Esophagus squamous epithelium (tissue), 5 donors: ENCODE measurements around the gene NOXA1. TPM values are rescaled to one million over a fixed set of nuclear protein-coding genes. Genes with fewer than 3 reads are reported as not detected.
"Not testable (repeated sequence)": the region's sequence is repeated elsewhere in the genome, so short reads cannot be mapped to it uniquely, and the experiment has no call there.

ENCODE experiments used
- DNase-seq: peaks from one replicate; lab custom pipeline; 2025; lab: John Stamatoyannopoulos, UW
- H3K27ac ChIP-seq, 4 donors: fragments of 200-600 bp; sonication (generic); one replicate each; pipeline ENCODE4 v1.5.1; 2016 to 2019; ENCODE audit warnings: mild to moderate bottlenecking in 1 of 4
- H3K27me3 ChIP-seq, 4 donors: fragments of 200-600 bp; sonication (generic); 1 replicate in 3 of 4; 2 replicates in 1 of 4; pipeline versions ENCODE4 v1.5.1 to v1.6.0; 2017 to 2021; ENCODE audit warnings: antibody characterized with exemption in 1 of 4
- H3K36me3 ChIP-seq, 3 donors: fragments of 200-600 bp; sonication (generic); one replicate each; pipeline ENCODE4 v1.5.1; 2016 to 2019
- H3K4me1 ChIP-seq, 3 donors: fragments of 200-600 bp; sonication (generic); one replicate each; pipeline ENCODE4 v1.5.1; 2017 to 2019
- H3K4me3 ChIP-seq, 4 donors: fragments of 200-600 bp; sonication (generic); 1 replicate in 3 of 4; 2 replicates in 1 of 4; pipeline ENCODE4 v1.5.1; 2016 to 2019; ENCODE audit warnings: mild to moderate bottlenecking in 2 of 4, moderate library complexity in 1 of 4
- H3K9me3 ChIP-seq, 3 donors: fragments of 200-600 bp; sonication (generic); one replicate each; pipeline ENCODE4 v1.5.1; 2016 to 2019
- POLR2A ChIP-seq, 4 donors: fragments of 450-650 bp; IDR thresholded peaks; one replicate each; pipeline ENCODE4 v1.6.1; 2017; ENCODE audit warnings: antibody characterized with exemption in 4 of 4, mild to moderate bottlenecking in 4 of 4, moderate library complexity in 3 of 4
- WGBS, 2 donors: methylation state at CpG; one replicate each; pipeline ENCODE4 v1.1.5; 2018; 5-methylcytosine and 5-hydroxymethylcytosine counted together
- intact Hi-C: fragments of 100-400 bp; cut with DNase I; formaldehyde crosslinking; loops from one replicate; pipeline ENCODE4 v1.15.0; 2022
- total RNA-seq, 4 donors: library from RNA; depleted of rRNA; stranded (reverse); fragments of >200 nt; gene quantifications; one replicate each; pipeline ENCODE4 v1.1.0, GENCODE V29; 2016
- TF ChIP-seq, protein P1 (sequence below), 6 experiments: fragments of 450-650 bp in 4 of 6; fragments of 200-600 bp in 2 of 6; sonication (generic) in 2 of 6; IDR thresholded peaks; one replicate each; pipeline ENCODE4 v1.5.1; 2016 to 2019; ENCODE audit warnings: antibody characterized with exemption in 6 of 6, mild to moderate bottlenecking in 4 of 6, moderate library complexity in 4 of 6
- donor health status: DM: yes; HTN: yes; CAD: no.

Gene NOXA1
- total RNA-seq, 4 donors from 2014 or later, result 2.1 to 7.4 (median 4.8) TPM

DNA sequence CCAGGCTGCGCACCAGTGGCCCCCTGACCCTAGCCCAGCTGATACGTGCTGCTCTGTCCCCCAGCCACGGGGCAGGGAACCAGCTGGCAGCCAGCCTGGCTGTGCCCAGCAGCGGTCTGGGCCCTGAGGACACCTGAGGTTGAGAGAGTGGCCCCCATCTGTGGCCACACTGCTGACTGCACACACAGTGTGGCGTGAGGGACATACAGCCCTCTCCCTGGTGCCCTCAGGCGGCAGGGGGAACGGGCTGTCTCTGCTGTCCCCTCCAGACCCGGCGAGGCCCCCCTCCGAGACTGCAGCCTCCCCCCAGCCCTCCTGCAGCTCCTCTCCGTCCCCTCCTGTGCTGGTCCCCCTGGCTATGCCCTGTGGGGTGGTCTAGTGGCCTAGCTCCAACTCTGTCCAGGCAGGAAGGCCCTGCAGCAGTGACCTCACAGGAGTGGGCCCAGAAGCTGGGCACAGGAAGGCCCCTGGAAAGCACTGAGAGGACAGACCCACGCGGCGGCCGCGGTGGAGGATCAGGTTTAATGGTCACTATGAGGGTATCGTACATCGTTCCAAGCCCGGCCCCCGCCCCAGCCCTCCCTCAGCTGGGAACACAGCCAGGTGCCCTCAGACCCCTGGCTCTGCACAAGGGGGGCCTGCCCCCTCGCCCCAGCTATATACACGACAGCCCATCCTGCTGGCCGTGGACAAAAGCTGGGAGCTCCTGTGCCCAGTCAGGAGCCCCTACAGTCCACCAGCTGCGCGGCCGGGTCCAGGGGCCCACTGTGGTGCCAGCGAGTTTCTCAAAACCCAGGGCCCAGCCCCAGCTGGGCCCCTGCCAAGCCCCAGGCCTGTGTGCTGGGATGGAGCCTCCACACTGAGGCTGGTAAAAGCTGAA lies 24.8 kb downstream of the NOXA1 start:
- H3K27ac ChIP-seq, result no peak overlapping the region
- no peaks in the 10 kb centered on the region for H3K9me3 ChIP-seq
- H3K4me1 ChIP-seq, result peaks cover 2 to 17% (median 8%) of the 10 kb centered on the region in 3 donors
- H3K27me3 ChIP-seq, result peaks cover 0 to 34% (median 2%) of the 10 kb centered on the region in 4 donors
- intact Hi-C loops, result no loop called here
- peaks cover 0 to 29% (median 5%) of the 10 kb centered on the region in 3 donors for H3K36me3 ChIP-seq
- DNase-seq, result no peak
- no peak overlapping the region for H3K4me3 ChIP-seq
- 81 to 85% methylated on average over 10 to 12 of the region's 27 CpGs for WGBS, 2 donors
- TF ChIP-seq POLR2A (IDR thresholded peaks at IDR 0.05), result no peak
- TF ChIP-seq, protein P1, sequence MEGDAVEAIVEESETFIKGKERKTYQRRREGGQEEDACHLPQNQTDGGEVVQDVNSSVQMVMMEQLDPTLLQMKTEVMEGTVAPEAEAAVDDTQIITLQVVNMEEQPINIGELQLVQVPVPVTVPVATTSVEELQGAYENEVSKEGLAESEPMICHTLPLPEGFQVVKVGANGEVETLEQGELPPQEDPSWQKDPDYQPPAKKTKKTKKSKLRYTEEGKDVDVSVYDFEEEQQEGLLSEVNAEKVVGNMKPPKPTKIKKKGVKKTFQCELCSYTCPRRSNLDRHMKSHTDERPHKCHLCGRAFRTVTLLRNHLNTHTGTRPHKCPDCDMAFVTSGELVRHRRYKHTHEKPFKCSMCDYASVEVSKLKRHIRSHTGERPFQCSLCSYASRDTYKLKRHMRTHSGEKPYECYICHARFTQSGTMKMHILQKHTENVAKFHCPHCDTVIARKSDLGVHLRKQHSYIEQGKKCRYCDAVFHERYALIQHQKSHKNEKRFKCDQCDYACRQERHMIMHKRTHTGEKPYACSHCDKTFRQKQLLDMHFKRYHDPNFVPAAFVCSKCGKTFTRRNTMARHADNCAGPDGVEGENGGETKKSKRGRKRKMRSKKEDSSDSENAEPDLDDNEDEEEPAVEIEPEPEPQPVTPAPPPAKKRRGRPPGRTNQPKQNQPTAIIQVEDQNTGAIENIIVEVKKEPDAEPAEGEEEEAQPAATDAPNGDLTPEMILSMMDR (IDR thresholded peaks at IDR 0.05), result no peak

DNA sequence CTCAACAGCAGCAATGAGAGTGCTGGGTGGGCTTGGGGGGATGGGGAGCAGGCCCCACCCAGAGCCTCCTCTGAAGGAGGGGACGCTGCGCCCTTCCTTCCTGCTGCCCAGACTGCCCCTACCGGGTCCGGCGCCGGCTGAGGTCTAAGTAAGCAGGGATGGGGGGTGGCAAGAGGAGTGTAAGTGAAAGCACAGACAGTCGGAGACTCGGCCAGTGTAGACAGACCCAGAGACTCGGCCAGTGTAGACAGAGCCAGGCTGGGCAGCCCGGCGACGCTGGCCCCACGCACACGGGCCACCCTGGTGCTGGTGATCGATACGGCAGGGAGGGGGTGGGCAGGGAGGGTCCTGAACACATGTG lies 25.4 kb downstream of the NOXA1 start:
- Histone ChIP-seq H3K36me3 (peaks cover 0 to 30% (median 5%) of the 10 kb centered on the region in 3 donors), H3K4me1 (peaks cover 2 to 22% (median 12%) of the 10 kb centered on the region in 3 donors), H3K27me3 (peaks cover 0 to 32% (median 2%) of the 10 kb centered on the region in 4 donors), H3K4me3 (no peak overlapping the region), H3K27ac (no peak overlapping the region), H3K9me3 (no peaks in the 10 kb centered on the region)
- no peak for DNase-seq
- no peak for TF ChIP-seq POLR2A (IDR thresholded peaks at IDR 0.05)
- TF ChIP-seq, protein P1 (IDR thresholded peaks at IDR 0.05), result no peak
- 88 to 90% methylated on average over 4 to 14 of the region's 16 CpGs for WGBS, 2 donors
- intact Hi-C loops, result no loop called here

DNA sequence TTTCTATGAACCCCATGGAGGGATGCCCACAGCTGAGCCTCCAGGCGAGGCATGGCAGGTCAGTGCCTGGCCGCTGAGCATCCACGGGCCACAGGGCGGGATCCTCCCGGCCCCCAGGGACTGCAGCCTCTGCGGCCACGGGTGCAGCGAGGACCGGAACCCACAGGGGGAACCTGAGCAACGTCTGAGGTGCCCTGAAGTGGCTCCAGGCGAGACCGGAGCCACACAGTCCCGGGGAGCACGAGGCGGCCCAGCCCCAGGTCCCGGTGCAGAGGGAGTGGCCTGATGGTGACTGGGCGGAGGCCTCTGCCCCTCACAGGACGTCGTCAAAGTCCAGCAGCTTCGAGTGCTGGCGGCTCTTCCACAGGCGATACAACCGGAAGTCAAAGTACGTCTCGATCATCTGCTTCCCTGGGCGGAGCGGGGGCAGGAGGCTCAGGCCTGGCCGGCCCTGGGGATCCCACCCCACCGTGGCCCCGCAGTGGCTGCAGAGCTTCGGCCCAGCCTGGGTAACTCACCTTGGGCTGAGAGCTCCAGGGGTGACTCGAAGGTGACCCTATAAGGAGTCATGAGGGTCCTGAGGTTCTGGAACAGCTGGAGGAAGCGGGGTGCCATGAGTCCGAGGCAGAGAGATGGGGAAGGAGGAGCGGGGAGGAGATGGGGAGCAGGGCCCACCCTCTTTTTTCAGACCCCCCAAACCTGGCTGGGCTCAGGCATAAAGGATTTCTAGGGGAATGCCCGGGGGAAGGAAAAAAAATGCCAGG lies 26.1 kb downstream of the NOXA1 start:
- TF ChIP-seq POLR2A (IDR thresholded peaks at IDR 0.05), result no peak
- TF ChIP-seq, protein P1 (IDR thresholded peaks at IDR 0.05), result no peak
- Histone ChIP-seq H3K27ac (no peak overlapping the region), H3K4me3 (no peak overlapping the region), H3K9me3 (no peaks in the 10 kb centered on the region), H3K36me3 (peaks cover 0 to 30% (median 5%) of the 10 kb centered on the region in 3 donors), H3K27me3 (peaks cover 0 to 25% (median 2%) of the 10 kb centered on the region in 4 donors), H3K4me1 (peaks cover 3 to 29% (median 17%) of the 10 kb centered on the region in 3 donors)
- WGBS, 2 donors, result 84 to 89% methylated on average over 7 to 13 of the region's 36 CpGs
- no peak for DNase-seq
- intact Hi-C loops, result no loop called here

DNA sequence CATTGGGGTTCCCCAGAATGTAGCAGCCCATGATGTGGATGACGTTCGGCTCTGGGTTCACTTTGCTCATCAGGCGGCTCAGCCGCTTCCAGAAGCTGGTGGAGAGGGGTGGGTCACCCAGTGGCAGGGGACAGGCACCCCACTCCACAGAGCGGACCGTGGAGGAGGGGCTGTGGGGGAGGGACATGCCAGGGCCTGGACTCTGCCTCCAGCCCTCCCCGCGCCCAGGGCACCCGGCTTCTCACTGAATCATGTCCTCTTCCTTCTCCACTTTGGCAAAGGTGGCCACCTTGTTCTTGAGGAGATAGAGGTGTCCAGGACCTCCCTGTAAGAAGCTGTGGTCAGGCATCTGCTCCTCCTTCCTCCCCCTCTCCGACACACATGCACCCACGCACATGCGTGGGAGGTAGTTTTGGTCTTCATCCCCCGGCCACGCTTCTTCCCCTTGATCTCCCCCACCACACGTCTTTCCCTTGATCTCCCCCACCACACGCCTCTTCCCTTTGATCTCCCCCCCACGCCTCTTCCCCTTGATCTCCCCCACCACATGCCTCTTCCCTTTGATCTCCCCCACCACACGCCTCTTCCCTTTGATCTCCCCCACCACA lies 26.8 kb downstream of the NOXA1 start:
- H3K4me1 ChIP-seq, result peaks cover 10 to 34% (median 23%) of the 10 kb centered on the region in 3 donors
- TF ChIP-seq, protein P1 (IDR thresholded peaks at IDR 0.05), result no peak
- TF ChIP-seq POLR2A (IDR thresholded peaks at IDR 0.05), result no peak
- peaks cover 0 to 30% (median 5%) of the 10 kb centered on the region in 3 donors for H3K36me3 ChIP-seq
- H3K4me3 ChIP-seq, result no peak overlapping the region
- H3K9me3 ChIP-seq, result no peaks in the 10 kb centered on the region
- intact Hi-C loops, result no loop called here
- WGBS, 2 donors, result 65 to 70% methylated on average over 13 to 16 of the region's 18 CpGs
- DNase-seq, result no peak
- H3K27ac ChIP-seq, result no peak overlapping the region
- peaks cover 0 to 20% (median 0%) of the 10 kb centered on the region in 4 donors for H3K27me3 ChIP-seq

DNA sequence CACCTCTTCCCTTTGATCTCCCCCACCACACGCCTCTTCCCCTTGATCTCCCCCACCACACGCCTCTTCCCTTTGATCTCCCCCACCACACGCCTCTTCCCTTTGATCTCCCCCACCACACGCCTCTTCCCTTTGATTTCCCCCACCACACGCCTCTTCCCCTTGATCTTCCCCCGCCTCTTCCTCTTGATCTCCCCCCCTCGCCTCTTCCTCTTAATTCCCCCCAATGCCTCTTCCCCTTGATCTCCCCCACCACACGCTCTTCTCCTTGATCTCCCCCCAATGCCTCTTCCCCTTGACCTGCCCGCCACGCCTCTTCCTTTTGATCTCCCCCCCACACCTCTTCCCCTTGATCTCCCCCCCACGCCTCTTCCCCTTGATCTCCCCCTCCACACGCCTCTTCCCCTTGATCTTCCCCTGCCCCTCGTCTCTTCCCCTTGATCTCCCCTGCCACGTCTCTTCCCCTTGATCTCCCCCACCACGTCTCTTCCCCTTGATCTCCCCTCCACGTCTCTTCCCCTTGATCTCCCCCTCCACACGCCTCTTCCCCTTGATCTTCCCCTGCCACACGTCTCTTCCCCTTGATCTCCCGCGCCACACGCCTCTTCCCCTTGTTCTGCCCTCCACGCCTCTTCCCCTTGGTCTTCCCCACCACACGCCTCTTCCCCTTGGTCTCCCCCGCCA lies 27.5 kb downstream of the NOXA1 start:
- H3K9me3 ChIP-seq, intact Hi-C loops, DNase-seq, H3K4me3 ChIP-seq, H3K27ac ChIP-seq: not testable (repeated sequence)
- WGBS, 2 donors, result 47 to 100% methylated on average over 2 to 3 of the region's 24 CpGs
- peaks cover 0 to 14% (median 0%) of the 10 kb centered on the region in 4 donors for H3K27me3 ChIP-seq
- peaks cover 11 to 34% (median 20%) of the 10 kb centered on the region in 3 donors for H3K4me1 ChIP-seq
- H3K36me3 ChIP-seq, result peaks cover 0 to 30% (median 5%) of the 10 kb centered on the region in 3 donors

DNA sequence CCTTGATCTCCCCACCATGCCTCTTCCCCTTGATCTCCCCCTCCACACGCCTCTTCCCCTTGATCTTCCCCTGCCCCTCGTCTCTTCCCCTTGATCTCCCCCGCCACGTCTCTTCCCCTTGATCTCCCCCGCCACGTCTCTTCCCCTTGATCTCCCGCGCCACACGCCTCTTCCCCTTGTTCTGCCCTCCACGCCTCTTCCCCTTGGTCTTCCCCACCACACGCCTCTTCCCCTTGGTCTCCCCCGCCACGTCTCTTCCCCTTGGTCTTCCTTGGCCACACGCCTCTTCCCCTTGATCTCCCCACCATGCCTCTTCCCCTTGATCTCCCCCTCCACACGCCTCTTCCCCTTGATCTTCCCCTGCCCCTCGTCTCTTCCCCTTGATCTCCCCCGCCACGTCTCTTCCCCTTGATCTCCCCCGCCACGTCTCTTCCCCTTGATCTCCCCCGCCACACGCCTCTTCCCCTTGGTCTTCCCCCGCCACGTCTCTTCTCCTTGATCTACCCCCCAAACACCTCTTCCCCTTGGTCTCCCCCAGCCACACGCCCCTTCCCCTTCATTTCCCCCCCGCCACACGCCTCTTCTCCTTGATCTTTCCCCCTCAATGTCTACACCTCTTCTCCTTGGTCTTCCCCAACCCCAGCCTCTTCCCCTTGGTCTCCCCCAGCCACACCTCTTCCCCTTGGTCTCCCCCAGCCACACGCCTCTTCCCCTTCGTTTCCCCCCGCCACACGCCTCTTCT lies 28.2 kb downstream of the NOXA1 start:
- peaks cover 0 to 38% (median 5%) of the 10 kb centered on the region in 3 donors for H3K36me3 ChIP-seq
- intact Hi-C loops, H3K4me3 ChIP-seq, H3K27me3 ChIP-seq, DNase-seq, H3K9me3 ChIP-seq, H3K27ac ChIP-seq: not testable (repeated sequence)
- H3K4me1 ChIP-seq, result peaks cover 11 to 32% (median 15%) of the 10 kb centered on the region in 3 donors
- WGBS, 2 donors, result 94% methylated on average over 3 of the region's 31 CpGs; no CpG with 5 or more reads in 1 of the 2 donors
